ENCODE measurements around the gene OR8H1. TPM values are rescaled to one million over a fixed set of nuclear protein-coding genes. Genes with fewer than 3 reads are reported as not detected.

Gene OR8H1
- not detected in 2 replicates for total RNA-seq

GRCh38 chr11:56292154-56292553, at the start of gene OR8H1:
TSS of gene OR8H1 (minus strand) at chr11:56292254. CDS start at chr11:56291062, 1,192 bp downstream.

GRCh38 chr11:56314844-56315243, 22.8 kb upstream of the OR8H1 start, which contains the start of gene OR8K3:
TSS of gene OR8K3 (plus strand) at chr11:56315144. CDS start at chr11:56318307, 3,163 bp downstream.

DNA sequence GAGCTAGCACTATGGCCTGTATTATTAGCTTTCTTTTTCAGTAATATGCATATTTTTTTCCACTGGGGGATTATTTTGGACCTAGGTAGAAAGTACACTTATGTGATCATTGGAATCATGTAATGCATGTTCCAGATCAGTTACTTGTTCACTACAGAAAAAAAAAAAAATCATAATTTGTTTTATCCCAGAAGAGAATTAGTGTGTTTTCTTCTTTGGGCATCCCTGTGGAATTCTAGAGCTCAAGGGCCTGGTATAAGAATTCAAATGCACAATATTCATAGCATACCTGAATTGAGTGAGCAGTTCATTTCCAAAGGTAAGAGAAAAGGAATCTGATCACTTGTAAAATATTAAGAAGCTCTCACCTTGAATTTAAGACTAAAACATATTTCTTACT, 18.2 kb downstream of the OR8H1 start, which contains the start of gene OR5T1:
Gene OR5T1, plus strand, starts transcription at position 301 of the 400 bp plus-strand sequence. CDS start 1,485 bp downstream, outside the sequence.

DNA sequence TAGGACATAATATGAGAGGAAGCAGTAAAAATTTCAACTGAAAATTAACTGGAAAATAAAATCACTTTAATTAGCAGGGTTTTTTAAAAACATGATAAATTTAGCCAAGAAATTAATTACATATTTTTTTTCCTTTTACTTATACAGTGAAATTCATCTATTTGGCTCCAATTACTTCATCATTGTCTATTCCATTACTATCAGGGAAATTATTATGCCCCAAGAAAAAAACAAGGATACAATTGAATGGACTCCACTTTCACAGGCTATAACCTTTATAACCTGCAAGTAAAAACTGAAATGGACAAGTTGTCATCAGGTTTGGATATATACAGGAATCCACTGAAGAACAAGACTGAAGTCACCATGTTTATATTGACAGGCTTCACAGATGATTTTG, 40.1 kb downstream of the OR8H1 start, which contains the start of gene OR5T3:
Gene OR5T3, plus strand, starts transcription at position 301 of the 400 bp plus-strand sequence. Its CDS starts 0 bp downstream, at position 301.

Other genes starting within 250 kb of the OR8H1 start
- gene OR8I2, start 198.9 kb downstream of the OR8H1 start, total RNA-seq: not detected in 2 replicates
- gene OR8H2, start 188.6 kb downstream of the OR8H1 start, total RNA-seq: not detected in 2 replicates
- not detected in 2 replicates for gene OR8H3, start 169.9 kb downstream of the OR8H1 start, total RNA-seq
- not detected in 2 replicates for gene OR8J3, start 152.1 kb downstream of the OR8H1 start, total RNA-seq
- gene OR8K5, start 131.9 kb downstream of the OR8H1 start, total RNA-seq: not detected in 2 replicates
- gene OR5J2, start 115.6 kb downstream of the OR8H1 start, total RNA-seq: not detected in 2 replicates
- not detected in 2 replicates for gene OR5T2, start 58.0 kb downstream of the OR8H1 start, total RNA-seq
- gene OR5T3, start 40.0 kb downstream of the OR8H1 start, total RNA-seq: not detected in 2 replicates
- not detected in 2 replicates for gene OR5T1, start 18.1 kb downstream of the OR8H1 start, total RNA-seq
- gene OR8K3, start 22.9 kb upstream of the OR8H1 start, total RNA-seq: not detected in 2 replicates
- not detected in 2 replicates for gene OR8K1, start 53.8 kb upstream of the OR8H1 start, total RNA-seq
- gene OR8J1, start 62.0 kb upstream of the OR8H1 start, total RNA-seq: not detected in 2 replicates
- not detected in 2 replicates for gene OR8U1, start 83.4 kb upstream of the OR8H1 start, total RNA-seq
- gene OR5AL1, start 120.4 kb upstream of the OR8H1 start, total RNA-seq: not detected in 2 replicates
- not detected in 2 replicates for gene OR5M3, start 181.1 kb upstream of the OR8H1 start, total RNA-seq
- gene OR5M8, start 199.1 kb upstream of the OR8H1 start, total RNA-seq: not detected in 2 replicates